GM04504 (cell line): ENCODE results near the gene PLAAT1.

Source experiments
- DNase-seq: peaks from one replicate; pipeline ENCODE4 v3.0.0-alpha.2; 2012; ENCODE audit warnings: low read depth

PLAAT1 gene

DNA sequence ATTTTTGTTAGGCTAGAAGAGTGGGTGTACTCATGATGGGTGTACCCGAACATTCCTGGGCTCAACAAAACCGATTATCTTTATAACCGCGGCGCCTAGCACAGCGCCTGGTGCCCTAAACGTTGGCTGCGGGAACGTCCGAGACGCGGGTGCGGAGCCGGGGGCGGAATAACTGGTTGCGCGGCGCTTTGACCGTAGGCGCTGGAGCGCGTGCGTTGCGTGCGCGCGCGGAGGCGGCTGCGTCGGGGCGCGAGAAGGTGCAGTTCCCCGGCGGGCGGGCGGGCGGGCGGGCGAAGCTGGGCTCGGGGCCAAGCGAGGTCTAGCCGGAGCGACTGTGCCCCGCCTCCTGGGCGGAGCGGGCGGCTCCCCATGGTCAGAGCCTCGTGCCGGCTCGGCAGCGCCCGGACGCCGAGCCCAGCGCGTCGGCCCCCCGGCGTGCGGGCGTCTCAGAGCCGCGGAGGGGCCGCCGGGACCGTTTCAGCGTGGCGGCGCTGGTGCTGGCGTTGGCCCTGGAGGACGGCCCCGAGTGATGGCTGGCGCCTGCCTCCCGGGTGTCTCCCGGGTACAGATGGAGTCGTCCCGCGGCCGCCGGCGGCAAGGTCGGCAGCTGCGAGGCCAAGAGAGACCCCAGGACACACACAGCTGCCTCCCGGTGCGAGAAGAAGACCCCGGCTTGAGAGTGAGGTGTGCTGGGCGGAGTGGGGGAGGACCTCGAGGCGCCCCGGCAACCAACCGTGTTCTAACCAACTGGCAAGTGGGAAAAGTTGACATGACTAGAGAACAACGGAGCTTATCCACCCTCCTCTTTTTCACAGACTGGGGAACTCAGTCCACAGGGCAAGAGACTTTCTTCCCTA is at the start of gene PLAAT1:
PLAAT1 (plus strand) TSS at position 373 of the 857 bp plus-strand sequence. CDS start 14,429 bp downstream, outside the sequence.
- DNase-seq, result no peak

DNA sequence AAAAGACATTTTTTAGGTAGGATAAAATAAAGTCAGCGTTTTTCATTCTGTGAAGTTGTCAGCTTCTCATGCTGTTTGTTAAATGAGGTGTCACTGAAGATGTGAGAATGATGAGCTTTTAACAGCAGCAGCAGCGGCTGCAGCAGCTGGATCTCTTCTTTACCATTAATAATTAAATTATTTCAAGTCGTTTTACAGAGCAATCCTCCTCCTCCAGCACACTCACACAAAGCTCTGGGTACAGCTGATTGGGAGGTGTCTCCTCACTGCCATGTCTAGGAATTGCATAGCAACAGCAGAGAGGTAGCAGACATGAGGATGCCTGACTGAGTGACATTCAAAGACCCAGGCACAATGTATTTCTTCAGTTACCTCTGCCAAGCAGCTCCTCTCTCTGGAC is 46.7 kb upstream of the PLAAT1 start:
- DNase-seq, result no peak

DNA sequence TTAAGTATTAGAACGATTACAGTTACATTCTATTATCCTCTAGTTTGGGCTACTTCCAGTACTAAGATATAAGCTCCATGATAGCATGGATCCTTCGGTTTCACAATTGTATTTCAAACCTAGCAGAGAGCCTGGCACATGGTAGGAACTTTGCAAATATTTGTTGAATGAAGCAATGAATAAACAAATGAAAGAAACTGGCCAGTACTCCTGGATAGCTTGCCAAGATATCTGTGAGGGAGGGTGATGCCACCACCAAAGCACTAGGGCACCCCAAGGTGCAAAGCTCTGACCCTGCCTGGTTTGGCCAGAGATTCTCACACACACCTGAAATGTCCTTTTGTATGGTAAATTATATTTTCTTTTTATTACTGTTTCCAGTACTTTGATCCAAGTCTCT is 44.3 kb upstream of the PLAAT1 start:
- DNase-seq, result no peak

DNA sequence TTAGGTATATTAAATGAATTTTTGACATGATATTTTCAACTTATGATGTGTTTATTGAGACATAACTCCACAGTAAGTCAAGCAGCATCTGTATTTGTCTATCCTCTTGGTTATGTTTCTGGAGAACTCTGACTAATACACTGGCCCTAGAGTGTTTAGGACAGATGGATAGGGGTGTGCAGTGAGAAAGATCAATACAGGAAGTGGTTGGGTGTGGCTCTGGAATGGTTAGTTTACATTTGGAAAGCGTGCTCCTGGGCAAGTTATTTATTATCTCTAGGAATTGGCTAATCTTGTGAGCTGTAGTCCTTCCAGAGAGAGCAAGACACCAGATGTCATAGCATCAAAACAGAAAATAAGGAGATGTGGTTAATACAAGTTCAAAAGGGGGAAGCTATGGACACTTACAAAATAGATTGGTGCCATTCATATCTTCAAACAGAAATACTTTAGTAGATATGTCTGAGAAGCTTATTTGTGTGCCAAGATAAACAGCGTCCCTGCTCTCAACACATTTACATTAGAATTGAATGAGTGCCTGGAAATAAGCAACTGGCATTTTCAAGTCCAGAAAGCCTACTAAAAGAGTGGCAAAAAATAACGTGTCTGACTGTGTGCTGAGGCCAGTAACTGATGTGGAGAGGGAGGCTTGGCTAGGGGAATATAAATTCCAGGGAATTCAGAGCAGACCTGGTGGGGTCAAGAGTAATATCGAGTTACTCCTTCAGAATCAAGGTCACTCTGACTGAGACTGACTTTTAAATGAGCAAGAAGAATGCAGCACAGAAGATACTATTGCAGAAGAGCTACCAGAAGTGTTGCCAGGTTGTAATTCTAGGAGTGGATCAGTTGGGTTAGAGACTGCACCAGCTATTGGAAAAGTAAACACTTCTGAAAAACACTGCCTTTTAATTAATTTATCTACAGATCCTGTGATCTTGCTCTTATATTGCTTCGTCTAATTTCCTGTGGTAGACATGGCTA is 33.4 kb upstream of the PLAAT1 start:
- DNase-seq, result no peak

DNA sequence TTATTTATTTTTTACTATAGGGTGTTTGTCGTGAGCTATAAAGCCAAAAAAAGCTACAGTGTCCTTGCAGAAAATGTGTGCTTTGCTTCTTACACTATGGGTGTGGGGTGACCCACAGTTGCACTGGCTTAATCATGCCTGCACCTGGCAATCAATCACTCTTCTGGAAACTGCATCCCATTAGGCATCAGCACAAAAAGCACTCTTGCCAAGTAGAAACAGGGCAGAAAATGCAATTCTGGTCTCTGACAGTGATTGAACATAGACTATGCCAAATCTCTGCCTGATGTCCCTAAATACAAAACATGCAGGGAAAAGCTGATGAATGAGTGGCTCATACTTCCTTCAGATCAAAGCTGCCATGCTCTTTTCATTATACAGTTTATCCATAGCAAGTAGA is 30.4 kb upstream of the PLAAT1 start:
- no peak for DNase-seq

DNA sequence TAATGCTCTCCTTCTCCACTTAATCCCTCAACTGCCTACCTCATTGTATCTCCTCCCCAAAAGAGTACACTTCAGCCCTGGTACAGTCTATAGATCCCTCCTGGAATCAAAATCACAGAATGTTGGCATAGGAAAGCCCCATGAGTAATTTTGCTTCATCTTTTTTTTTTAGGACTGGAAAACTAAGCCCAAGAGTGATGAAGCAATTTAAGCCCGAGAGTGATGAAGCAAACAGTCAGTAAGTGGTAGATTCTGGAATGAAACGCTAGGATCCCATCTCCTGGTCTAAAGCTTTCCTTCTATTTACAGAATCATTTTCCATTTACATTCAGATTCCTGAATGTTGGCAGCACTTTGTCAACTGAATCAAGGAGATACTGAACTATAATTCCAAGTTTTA is 29.8 kb upstream of the PLAAT1 start:
- no peak for DNase-seq

DNA sequence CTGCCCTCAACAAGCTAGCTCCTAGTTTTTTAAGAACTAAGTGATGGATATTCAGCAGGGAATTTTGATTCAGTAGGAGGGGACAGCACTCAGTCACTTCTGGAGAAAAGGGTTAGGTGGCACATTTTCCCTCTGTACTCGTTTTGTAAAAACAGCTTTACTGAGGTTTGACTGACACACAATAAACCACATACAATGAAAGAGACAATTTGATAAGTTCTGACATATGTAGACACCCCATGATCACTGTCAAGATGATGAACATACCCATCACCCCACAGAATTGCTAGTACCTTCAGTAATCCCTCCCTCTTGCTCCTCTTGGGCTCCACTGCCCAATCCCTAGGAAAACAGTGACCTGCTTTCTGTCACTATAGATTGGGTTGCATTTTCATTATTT is 29.0 kb upstream of the PLAAT1 start:
- no peak for DNase-seq

DNA sequence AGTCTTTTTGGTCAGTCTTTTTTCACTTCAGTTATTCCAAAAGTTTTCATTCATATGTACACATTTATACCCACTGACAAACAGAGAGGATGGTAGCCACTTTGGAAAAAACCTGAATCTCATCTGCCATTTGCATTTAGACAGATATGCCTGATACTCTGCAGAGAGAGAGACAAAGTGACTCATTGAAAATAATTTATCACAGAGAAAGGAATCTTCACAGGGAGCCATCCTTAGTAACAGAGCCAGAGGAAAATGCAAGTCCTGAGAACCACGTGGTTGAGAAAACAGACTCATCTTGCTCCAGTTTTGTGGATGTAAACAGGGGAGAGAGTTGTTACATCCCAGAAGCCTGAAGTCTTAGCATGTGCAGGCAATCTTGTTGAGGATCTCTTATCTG is 28.2 kb upstream of the PLAAT1 start:
- DNase-seq, result no peak

DNA sequence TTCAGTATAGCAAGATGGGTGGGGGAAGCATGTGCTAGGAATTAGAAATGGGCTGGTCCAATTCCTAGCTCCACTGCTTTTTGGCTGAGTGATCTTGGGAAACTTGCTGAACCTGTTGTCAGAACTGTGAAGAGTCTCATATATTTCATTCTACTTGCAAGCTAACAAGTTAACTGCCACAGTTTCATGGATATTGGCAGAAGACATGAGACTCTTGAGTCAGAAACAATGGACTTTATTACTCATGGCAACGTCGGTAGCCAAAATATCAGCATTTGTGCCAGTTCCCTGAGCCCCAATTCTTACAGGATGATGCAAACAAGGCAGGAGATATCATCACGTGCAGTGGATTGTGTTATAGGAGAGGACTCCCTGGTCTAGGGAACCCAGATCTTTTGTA is 26.6 kb upstream of the PLAAT1 start:
- DNase-seq, result no peak

DNA sequence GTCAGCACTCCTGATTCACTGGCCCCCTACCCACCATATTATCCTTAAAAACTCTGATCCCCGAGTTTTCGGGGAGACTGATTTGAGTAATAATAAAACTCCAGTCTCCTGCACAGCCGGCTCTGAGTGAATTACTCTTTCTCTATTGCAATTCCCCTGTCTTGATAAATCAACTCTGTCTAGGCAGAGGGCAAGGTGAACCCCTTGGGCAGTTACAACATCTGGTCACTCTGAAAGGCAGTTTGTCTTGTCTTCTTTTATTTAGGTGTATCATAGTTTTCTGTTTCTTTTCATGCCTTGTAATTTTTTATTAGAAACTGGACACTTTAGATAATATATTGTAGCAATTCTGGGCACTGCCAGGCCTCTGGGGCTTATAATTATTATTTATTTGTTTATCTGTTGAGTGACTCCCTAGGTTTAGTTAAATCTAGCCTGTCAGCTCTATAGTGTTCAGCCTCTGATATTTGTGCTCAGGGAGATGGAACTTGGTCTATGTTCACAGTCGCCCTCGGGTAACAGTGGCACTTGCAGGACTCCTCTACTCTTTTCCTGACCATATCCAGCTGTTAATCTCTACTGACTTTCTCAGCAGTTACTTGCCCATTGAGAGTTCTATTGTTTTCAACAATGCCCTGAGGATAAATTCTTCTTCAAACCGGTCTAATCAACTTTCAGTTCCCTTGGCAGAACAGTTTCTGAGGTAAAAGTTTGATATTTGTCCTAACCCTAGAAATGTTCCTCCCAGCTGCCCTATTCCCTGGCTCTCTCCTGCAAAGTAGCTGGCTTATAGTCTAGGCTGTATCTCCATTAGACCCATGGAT is 15.5 kb upstream of the PLAAT1 start:
- no peak for DNase-seq

DNA sequence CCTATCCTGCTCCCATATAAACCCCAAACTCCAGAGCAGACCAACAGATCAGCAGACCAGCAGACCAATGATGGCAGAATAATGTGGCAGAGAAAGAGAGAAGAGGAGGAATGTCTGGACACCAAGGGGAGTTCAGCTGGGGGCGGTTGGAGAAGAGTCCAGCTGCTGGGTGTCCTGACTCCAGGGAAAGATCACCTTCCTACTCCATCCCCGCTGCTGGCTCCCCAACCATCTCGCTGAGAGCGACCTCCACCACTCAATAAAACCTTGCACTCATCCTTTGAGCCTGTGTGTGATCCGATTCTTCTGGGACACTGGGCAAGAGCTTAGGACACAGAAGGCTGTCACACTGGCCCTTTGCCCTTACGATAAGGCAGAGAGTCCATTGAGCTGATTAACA is 12.8 kb upstream of the PLAAT1 start:
- no peak for DNase-seq

DNA sequence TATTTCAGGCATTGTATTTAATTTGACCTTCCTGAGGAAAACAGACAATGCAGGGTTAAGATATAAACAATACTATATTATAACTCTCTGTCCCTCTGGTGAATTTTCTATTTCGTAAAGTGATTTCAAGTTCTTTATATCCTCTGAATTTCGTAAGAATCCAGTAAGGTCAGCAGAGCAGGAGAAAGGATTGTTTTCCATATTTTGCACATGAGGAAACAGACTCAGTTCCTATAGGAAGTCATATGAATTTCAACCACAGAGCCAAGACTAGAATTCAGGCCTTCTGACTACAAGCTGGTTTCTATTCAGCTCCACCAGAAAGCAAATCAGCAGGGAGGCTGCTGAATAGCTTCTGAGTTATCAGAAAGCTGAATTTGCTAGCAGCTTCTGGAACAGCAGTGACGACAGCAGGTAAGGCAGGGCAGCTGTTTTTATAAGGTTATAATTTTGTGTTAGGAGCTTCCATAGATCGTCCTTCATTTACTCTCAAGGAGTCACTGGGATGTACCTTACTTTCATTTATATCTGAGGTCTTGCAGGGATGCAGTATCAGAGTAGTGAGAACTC is 11.1 kb upstream of the PLAAT1 start:
- no peak for DNase-seq

DNA sequence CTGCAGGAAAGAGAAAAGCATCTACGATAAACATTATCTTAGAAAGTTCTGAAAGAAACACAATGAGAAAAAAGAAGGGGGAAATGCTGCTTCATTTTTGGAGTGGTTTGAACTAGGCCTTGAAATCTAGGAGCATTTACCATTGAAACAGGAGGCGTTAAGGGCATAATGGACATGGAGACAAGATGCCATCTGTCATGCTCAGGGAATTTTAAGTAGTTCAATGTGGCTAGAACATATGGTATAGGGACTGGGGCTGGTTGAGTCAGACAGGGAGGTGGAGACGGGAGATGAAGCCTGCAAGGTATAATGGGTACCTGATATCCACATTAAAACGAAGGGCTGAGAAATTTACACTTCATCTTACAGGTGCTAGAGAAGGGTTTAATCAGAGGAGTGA is 10.4 kb upstream of the PLAAT1 start:
- DNase-seq, result no peak

DNA sequence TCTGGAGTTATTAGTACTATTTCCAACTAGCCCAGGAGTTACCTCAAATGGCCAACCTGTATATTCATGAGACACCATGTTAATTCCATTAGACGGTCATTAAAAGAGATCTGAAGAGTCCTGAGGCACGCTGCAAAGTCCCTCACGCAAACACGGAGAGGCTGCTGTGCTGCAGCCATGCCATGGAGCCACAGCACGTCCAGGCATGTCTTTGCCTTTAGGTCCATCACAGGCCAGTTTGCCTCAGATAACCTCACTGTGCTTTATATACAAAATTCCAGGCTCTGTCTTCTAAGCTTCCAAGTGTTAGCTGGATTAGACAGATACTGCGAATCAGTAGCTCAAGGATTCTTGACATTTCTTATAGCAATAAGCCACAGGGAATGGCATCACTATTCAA is 9.8 kb upstream of the PLAAT1 start:
- no peak for DNase-seq

DNA sequence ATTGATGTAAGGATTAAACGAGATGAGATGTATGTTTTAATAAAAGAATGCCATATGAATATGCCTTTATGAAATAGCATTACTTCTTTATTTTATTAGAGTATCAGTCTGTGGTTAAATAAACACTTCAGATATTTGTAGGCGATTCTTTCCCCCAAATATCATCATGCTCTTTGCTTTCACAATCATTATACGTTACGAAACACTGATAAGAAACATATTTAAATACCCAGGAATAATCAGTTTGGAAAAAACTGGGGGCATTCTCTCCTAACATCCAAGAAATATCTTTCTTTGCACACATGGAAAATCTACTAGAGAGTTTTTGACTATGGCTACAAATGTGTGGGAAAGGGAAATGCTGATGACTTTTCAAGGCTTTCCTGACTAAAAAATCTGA is 4.4 kb upstream of the PLAAT1 start:
- DNase-seq, result no peak

DNA sequence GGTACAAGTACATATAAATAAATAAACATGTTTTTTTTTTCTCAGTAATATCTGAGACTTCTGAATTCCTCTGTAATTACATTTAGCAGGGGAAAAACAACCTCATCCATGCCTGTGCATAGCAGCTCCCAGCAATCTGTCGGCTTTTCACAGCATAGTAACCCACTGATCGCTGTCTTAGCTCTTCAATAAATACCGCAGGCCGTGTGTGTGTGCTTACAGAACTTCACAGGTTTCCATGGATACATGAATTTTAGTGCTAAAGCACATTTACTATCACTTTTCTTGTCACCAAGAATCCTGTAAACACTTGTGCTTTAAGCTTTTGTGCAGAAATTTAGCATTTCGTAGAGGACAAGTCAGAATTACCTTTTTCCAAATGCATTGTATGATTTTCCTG is 4.0 kb upstream of the PLAAT1 start:
- no peak for DNase-seq

DNA sequence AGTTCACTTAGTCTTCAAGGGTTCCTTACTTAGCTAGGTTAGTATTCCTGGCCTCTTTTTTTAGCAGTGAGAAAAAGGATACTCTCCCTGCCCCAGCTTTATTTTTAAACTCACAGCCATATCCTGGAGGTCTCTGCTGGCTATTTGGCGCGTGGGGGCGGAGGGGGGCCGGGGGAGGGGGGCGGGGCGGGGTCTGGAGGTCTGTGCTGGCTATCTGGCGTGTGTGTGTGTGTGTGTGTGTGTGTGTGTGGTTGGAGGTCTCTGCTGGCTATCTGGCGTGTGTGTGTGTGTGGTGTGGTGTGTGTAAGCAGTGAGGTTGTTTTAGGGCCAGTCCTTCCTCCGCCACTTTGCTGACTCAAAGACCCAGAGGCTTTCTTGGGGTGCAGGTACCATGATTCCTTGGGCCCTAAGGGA is 579 bp upstream of the PLAAT1 start:
- no peak for DNase-seq

DNA sequence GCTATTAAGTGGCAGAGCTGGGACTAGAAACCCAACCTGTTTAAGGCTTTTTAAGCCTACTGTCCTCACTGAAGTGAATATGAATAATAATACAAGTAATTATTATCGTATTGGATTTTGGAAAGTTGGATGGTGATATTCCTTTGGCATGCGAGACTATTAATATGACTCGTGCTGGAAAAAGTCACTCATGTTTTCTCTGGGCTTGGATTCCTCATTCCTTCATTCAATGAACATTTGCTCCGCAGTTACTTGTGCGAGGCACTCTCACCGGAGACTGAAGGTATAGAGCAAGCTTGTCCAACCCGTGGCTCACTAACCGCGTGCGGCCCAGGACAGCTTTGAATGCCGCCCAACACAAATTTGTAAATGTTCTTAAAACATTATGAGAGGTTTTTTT is 694 bp downstream of the PLAAT1 start:
- no peak for DNase-seq

DNA sequence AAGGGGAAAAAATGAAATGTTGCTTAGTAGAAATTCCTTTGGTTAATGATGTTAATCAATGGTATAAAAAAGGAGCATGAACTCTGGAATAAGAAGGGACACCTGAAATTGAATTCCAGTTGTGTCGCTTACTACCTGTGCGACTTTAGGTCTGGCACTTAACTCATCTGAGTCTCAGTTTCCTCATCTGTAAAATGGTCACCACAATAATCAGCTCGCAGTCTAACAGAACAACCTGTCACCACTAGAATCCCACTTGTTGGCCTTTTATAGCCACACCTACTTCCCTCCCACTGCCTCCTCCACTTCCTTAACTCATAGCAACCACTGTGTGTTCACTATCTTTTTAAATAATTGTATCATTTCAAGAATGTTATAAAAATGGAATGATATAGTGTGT is 2.5 kb downstream of the PLAAT1 start:
- DNase-seq, result no peak

DNA sequence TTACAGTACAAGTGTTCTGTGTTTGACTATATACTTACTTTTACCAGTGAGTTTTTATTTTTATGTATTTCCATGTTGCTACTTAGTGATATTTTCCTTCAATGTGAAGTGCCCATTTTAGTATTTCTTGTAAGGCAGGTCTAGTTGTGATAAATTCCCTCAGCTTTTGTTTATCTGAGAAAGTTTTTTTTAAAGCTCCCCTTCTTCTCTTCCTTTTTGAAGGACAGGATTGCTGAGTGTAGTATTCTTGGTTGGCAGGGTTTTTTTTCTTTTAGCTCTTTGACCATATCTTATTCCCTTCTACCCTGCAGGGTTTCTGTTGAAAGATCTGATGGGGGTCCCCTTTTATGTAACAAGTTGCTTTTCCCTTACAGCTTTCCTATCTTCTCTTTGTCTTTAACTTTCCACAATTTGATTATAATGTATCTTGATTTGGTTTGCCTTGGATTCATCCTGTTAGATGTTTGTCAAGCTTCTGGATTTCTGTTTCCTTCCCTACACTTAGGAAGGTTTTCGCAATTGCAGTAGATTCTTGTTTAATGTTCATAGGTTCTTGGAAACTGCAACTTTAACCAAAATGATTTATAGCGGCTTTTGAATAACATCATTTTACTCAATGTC is 7.9 kb downstream of the PLAAT1 start:
- DNase-seq, result no peak

DNA sequence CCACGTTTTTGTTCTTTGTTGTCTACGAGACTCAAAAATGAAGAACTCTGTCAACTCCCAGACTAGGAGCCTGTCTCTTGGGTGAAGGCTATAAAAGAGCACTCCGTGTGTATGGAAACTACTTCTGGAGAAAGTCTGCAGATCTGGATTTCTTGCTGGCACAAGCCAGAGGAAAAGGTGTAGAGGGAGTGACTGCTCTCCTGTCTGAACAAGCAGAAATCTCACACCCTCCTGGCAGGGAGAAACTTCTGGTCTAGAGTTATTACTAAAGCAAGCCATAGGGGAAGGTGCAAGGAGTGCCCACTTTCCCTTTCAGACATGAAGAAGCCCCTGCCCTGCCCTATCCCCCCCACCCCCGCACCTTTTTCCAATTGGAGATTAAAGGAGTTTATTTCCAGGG is 9.5 kb downstream of the PLAAT1 start:
- no peak for DNase-seq
